G401.6 (cell line): ENCODE measurements around the gene TRABD2A.

ENCODE experiments used
- FAIRE-seq: peaks from 2 replicates; lab custom pipeline; 2012; peaks lifted over from hg19 to GRCh38; lab: Jason Lieb, UNC

Gene TRABD2A

DNA sequence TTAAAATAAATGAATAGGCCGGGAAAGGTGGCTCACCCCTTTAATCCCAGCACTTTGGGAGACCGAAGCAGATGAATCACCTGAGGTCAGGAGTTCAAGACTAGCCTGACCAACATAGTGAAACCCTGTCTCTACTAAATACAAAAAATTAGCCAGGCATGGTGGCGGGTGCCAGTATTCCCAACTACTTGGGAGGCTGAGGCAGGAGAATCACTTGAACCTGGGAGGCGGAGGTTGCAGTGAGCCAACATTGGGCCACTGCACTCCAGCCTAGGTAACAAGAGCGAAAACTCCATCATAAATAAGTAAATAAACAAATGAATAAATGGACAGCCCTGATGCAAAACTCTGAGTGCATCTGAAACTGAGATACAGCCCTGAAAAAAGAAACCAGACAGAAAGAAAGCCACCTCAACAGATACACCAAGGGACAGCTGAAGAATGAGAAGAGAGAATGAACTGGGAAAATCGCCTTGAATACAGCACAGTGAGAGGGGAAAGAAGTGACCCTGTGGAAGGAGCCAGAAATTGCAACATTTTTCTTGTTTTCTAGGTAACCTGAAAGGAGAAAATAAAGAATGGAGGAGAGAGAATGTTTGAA lies 64.4 kb downstream of the TRABD2A start:
- FAIRE-seq: no peak

DNA sequence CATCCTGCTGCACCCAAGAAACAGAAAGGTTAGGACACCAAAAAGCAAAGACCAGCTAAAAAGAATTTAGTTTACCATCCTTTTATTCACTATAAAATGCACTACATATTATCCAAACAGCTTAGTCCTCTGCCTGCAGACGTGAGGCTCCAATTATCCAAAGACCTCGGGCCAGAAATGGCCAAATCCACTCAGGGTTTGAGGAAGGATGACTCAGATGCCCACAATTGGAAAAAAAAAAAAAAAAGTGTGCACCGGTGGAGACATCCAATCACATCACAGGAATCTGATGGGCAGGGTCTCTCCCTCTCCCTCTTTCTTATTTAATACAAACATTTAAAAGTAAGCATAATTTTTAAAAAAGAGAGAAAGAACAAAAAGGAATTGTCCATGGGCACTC lies 65.7 kb downstream of the TRABD2A start:
- FAIRE-seq: no peak

DNA sequence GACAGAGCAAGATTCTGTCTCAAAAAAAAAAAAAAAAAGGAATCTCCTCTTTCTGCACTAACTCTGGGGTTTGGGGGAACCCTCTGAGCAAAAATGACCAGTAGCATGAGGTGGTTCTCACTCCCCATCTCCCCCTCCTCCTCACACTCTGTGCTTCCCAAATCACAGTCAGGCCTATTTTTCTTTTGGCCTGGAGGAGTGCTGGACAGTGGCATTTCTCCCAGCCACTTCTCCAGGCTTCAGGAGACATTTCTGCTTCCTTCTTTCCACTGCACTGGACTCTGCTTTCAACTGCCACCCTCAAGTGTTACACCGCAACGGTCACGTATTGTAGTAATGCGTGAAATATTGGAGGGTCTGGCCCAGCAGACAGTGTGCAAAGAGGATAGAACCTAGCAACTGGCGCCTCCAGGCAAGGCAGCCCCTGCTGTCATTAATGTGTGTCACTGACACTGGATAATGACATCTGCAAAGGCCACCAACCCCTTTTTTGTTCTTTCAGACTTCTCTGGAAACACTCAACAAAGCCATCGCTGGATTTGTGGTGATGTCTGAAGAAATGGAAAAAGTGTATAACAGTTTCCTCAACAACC lies 68.9 kb downstream of the TRABD2A start:
- no peak for FAIRE-seq

DNA sequence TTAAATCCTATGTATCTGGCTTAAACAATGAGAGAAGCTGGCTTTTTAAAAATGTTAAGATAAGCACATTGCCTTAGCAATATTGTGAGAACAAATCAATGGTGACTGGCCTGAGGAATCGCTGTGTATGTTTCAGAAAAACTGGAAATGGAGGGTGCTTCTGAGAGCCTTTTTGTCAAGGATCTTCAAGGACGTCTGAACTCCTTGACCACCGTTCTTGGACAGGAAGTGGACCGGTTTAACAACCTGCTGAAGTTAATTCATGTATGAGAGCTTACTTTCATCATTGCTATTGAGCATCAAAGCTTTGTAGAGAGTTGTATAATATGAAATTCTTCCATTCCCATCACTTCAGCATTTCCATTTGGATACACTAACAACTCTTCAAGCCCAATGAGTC lies 72.6 kb downstream of the TRABD2A start:
- no peak for FAIRE-seq

DNA sequence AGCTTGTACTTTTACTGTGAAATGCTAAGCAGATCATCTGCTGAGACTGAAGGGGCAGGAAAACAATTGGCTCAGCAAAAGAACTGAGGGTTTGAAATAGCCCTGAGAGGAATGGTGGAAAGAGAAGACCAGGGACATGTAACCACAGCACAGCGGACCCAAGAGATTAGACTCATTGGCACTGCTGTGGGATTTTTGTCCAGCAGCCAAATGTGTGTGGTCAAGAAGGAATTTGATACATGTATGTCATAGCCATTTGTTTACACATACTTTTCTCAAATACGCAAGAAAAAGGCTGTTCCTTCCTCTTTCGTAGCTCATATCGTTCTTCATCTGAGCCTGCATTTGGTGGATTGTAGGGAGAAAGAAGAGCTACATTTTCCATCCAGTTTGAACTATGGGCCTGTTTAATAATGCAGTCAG lies 73.8 kb downstream of the TRABD2A start:
- no peak for FAIRE-seq

DNA sequence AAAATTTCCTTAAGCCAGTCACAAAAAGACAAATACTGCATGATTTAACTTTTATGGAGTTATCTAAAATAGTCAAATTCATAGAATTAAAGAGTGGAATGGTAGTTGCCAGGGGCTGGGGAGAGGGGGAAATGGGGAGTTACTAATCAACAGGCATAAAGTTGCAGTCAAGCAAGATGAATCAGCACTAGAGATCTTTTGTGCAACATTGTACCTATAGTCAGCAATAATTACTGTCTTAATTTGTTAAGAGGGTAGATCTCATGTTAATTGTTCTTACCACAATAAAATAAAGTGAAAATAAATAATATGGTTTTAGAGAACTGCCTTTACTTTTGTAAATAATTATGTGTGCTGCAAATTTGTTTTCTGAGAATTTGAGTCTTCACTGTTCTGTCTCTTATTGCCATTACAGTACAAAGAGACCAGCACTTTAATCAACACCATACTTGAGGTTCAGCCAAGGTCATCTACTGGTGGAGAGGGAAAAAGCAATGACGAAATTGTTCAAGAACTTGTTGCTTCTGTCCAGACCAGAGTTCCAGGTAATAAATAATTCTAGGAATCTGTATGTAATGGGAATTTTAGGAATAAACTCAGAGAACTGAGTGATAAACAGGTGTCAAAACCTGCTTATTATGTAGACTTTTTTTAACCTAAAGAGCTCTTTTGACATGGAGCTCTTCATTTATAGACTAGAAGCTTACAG lies 75.5 kb downstream of the TRABD2A start:
- no peak for FAIRE-seq

DNA sequence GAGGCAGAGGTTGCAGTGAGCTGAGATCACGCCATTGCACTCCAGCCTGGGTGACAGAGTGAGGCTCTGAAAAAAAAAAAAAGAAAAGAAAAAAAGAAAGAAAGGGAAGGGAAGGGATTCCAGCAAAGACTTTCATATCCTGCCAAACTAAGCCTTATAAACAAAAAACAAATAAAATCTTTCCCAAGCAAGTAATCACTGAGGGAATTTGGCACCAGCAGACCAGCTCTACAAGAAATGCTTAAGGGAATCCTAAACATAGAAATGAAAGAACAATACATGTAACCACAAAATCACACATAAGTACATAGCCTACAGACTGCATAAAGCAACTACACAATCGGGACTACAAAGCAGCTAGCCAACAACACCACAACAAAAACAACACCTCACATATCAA lies 79.1 kb downstream of the TRABD2A start:
- FAIRE-seq: no peak

DNA sequence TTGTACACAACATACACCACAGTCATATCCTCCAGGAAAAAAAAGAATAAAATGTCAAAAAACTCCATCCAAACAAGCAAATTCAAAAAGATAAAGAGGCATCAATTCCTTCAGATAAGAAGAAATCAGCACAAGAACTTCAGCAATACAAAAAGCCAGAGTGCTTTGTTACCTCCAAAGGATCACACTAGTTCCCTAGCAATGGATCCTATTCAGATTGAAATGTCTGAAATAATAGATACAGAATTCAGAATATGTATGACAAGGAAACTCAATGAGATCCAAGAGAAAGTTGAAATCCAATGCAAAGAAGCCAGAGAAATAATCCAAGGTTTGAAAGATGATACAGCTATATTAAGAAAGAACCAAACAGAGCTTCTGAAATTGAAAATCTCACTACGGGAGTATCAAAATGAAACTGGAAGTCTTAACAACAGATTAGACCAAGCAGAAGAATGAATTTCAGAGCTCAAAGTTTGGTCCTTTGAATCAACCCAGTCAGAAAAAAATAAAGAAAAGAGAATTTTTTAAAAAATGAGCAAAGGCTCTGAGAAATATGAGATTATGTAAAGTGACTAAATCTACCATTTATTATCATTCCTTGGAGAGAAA lies 80.6 kb downstream of the TRABD2A start:
- no peak for FAIRE-seq

DNA sequence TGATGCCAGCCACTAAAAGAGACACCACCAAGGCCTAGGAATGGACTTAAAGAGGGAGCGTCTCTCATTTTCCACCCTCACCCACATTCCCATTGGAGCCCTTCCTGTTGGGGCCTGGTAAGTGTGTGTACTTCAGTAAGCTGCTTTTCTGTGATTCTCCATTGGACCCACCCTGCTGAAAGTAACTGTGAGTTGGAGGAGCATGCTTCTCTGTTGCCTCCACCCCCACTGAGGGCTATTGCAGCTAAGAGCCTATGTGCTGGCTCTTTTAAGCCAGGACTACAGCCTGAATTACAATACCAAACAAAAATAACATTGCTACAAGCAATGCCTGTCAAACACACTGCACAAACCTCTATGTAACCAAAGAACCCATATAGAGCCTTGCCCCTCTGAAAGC lies 81.1 kb downstream of the TRABD2A start:
- FAIRE-seq: no peak

DNA sequence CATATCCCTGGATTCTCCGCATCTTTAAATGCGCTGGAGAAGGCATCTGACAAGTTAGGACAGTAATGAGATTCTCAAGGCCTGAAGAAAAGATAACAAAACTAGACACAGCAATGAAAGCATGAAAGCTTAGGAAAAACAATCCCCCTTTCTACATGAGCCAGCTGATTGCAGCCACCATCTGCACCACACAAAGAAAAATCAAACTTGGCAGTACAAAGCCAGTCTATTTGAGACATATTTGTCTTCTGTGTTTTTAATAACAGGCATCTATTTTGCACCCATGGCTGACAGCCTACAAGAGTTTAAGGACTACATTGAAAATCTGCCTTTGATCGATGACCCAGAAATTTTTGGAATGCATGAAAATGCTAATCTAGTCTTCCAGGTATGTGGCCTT lies 83.6 kb downstream of the TRABD2A start:
- FAIRE-seq: no peak

DNA sequence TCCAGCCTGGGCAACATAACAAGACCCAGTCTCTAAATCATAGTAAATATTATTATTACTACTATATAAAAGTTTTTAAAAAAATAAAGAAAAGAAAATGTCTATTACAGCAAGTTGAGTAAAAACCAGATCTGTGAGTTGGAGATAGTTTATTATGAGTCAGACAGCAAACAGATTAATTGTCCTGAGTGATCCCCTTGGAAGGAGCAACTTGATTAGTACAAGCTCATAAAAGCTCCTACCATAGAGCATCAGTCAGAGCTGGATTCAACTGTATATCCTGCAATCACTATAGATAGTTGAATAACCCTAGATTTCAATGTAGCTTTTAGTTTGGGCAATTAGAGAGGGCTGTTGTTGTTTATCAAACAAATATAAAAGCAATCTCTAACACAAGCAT lies 84.1 kb downstream of the TRABD2A start:
- no peak for FAIRE-seq

DNA sequence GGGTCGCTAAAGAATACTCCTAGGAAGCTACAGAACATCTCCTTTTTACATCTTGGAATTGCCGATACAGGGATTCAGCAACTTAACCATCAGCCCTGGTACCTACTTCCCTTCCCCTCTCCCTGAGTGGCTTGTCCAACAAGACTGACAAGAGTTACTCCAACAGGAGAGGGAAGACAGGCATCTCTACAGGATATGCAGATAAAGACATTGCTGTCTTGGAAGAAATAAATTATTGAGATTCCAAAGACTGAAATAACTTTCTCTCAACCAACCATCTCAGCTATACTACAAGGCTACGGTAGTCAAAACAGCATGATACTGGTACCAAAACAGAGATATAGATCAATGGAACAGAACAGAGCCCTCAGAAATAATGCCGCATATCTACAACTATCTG lies 87.2 kb downstream of the TRABD2A start:
- FAIRE-seq: no peak

DNA sequence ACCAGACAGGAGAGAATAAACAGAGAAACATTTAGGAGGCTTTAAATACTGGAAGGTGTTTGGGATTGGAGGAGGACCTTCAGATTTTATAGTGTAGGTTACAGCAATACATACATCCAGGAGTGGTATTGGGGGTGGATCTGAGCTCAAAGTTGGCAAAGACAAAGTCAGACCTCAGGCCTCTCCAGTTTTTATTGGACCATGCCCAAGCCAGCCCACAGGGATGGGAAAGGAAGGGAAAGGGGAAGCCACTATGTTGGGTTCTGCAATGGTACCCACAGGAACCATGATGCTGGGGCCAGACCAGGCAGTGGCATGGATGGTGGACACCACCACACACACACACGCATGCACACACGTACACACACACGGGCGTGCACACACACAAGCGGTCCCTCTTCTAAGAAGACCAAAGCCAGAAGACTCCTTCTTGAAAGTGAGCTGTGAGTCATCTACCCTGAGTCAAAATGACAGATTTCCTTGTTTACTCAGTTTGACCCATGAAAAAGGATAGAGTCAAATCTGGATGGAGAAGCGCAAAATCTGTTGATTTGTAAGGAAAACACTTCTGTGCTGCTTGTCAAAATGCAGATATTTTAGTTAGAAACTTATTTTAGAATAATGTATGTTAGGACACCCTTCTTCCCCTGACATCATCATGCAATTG lies 87.9 kb downstream of the TRABD2A start:
- FAIRE-seq: no peak

DNA sequence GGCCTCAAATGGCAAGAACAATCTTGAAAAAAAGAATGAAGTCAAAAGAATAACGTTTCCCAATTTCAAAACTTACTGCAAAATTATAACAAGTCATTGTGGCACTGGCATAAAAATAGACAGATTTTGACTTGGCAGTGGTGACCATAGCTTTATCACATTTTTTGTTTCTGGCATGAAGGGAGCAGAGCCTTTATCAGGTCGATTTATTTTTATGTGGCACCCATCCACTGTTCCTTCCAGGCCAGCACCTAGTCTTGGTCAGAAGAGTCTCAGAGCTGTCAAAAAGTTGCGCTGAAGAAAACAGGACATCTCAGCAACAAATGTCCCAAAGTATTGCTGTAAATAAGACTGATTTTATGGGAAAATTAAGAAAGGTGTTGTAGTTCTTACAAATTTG lies 92.4 kb downstream of the TRABD2A start:
- FAIRE-seq: no peak

DNA sequence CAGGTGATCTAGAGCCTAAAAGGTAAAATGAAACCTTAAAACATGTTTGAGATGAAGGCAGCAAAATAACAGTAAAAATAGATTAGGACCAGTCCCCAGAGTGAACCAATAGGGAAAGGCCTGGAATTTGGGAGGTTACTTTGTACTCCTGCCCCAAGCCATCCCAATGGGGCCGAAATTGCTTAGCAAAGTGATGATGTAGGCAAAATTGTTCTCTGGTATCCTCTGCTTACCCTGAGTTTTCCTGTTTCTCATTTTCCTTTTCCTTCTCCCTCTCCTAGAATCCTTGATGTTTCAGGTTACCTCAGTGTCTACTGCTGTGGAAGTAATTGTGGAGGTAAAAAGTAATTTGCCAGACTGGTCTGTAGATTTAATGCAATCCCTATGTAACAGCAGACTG lies 92.9 kb downstream of the TRABD2A start:
- no peak for FAIRE-seq

DNA sequence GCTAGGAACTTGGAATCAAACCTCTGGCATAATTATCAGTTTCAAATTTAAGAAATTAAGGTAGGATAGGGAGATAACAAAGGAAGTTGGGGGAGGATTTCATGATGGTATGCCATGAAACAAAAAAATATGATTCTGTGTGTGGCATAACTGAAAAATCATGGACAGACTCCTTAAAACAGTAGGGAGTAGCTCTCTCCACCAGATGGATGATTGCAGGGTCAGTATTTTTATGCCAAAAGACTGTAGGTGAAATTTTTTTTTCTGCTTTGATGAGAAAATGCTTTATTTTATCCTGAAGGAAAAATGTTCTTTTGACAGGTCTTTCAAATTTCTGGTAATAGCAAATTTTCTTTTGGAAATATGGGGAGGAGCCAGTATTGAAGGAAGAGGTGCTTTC lies 94.3 kb downstream of the TRABD2A start:
- no peak for FAIRE-seq

DNA sequence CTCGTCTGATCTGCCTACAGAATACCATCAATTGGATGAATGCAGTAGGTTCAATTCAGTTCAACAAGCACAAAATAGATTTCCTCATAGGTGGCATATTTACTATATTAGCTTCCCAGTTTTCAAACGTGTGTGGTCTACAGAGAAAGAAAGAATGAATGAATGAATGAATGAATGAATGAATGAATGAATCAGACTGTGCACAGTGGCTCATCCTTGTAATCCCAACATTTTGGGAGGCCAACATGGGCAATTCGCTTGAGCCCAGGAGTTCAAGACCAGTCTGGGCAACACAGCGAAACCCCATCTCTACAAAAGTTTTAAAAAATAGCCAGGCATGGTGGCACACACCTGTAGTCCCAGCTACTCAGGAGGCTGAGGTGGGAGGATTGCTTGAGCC lies 94.9 kb downstream of the TRABD2A start:
- no peak for FAIRE-seq

DNA sequence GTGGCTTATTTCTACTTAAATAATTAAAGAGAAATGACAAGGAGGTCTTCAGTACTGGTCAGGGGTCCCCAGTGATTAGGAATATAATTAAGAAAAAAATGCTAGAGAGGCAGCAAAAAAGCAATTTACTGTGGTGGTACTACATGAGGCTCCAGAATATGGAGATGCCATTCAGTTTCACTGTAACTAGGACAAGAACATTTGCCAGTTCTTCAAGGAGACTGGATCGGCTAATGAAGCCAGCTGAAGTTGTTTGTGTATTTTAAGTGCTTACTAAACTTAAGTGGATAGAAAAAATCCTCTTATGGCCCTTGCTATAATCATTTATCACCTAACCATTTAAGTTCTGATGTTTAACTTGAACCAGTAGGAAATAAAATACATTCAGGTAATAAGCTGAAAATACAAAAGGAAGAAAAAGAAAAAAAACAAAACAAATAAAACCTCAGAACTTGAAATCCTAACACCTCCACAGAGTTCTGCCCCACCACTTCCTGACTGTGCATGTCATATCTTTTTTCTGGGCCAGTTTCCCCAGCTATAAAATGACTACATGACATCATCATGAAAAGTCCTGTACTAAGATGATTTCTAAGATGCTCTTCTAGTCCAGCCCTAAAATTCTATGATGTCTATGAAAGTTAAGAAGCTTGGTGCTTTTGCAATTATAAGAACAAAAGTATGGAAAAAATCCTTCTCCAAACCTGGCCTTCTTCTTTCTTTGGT lies 98.0 kb downstream of the TRABD2A start:
- no peak for FAIRE-seq

DNA sequence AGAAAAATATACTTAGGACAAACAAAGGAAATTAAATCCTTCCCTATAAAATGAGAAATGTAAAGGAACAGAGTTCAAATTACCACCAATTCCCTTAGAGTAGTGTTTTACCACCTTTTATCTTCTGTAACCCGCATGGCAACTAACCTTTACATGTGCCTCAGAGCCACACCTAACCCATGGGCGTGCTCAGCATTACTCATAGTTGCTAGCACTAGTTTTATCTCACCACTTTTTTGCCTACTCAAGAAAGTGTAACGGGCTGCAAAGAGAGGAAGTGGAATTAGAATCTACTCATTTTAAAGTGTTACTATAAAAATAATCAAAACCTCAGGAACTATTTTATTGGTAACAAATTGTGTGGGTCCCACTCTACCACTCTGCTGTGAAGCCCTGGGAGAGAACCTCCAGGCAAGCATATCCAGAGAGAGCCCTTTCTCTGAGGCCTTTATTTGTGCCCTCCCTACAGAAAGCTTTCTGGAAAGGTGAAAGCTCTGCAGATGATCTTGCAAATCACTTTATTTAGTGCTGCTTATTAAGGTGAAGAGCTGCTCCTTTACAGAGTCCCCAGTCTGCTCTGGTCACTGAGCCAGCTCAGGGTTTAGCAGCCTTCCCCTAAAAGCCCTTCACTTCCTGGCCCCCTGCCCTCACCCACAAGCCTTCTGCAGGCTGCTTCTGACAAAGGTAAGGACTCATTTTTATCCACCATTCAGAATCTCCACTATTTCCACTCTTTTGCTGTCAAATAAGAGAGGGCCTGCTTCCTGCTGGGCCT lies 98.8 kb downstream of the TRABD2A start:
- no peak for FAIRE-seq

DNA sequence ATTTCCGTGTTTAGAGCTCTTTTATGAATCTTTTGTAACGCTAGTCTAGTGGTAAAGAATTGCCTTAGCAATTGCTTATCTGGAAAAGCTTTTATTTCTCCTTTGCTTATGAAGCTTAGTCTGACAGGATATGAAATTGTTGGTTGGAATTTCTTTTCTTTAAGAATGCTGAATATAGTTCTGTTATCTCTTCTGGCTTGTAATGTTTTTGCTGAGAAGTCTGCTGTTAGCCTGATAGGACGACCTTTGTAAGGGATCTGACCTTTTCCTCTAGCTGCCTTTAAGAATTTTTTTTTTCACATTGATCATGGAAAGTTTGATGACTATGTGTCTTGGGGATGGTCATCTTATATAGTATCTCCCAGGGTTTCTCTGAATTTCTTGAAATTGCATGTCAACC lies 101.1 kb downstream of the TRABD2A start:
- no peak for FAIRE-seq

DNA sequence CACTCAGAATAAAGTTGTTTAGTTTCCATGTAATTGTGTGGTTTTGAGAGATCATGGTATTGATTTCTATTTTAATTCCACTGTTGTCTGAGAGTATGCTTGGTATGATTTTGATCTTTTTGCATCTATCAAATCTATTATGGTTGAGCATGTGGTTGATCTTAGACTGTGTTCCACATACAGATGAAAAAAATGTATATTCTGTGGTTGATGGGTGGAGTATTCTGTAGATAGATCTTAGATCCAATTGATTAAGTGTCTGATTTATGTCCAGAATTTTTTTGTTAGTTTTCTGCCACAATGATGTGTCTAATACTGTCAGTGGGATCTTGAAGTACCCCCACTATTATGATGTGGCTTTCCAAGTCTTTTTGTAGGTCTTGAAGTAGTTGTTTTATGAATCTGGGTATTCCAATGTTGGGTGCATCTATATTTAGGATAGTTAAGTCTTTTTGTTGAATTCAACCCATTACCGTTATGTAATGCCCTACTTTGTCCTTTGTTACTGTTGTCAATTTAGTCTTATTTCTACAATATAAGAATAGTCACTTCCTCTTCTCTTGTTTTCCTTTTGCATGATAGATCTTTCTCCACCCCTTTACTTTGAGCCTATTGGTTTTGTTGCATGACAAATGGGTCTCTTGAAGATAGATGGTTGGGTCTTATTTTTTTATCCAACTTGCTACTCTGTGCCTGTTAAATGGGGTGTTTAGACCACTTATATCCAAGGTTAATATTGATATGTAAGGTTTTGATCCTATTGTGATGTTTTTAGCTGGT lies 101.8 kb downstream of the TRABD2A start:
- FAIRE-seq: no peak
